Measurements from ENCODE around the gene MAPKAP1.

Gene MAPKAP1

GRCh38 chr9:125393426-125393825, 313.6 kb downstream of the MAPKAP1 start:
- no peak for DNase-seq (ENCODE audit: low spot score)
- Histone ChIP-seq H3K27ac (ENCODE audit: poor library complexity, severe bottlenecking) (no peak overlapping the region), H3K27me3 (ENCODE audit: insufficient read depth, poor library complexity, severe bottlenecking) (no peaks in the 10 kb centered on the region), H3K4me3 (ENCODE audit: severe bottlenecking) (no peak overlapping the region), H3K9me3 (ENCODE audit: severe bottlenecking) (no peaks in the 10 kb centered on the region), H3K4me1 (ENCODE audit: insufficient read depth, poor library complexity, severe bottlenecking) (no peaks in the 10 kb centered on the region), H3K36me3 (ENCODE audit: low read depth) (no peaks in the 10 kb centered on the region)
- TF ChIP-seq CTCF (IDR thresholded peaks at IDR 0.05; ENCODE audit: poor library complexity, severe bottlenecking), result no peak
- ATAC-seq (ENCODE audit: low read depth), result peak; percentile 76

- no peak for TF ChIP-seq CTCF (IDR thresholded peaks at IDR 0.05; ENCODE audit: poor library complexity, severe bottlenecking)
- Histone ChIP-seq H3K36me3 (ENCODE audit: low read depth) (no peaks in the 10 kb centered on the region), H3K4me3 (ENCODE audit: severe bottlenecking) (no peak overlapping the region), H3K27me3 (ENCODE audit: insufficient read depth, poor library complexity, severe bottlenecking) (no peaks in the 10 kb centered on the region), H3K27ac (ENCODE audit: poor library complexity, severe bottlenecking) (no peak overlapping the region), H3K4me1 (ENCODE audit: insufficient read depth, poor library complexity, severe bottlenecking) (no peaks in the 10 kb centered on the region), H3K9me3 (ENCODE audit: severe bottlenecking) (no peaks in the 10 kb centered on the region)
- DNase-seq (ENCODE audit: low spot score) (no peak), ATAC-seq (ENCODE audit: low read depth) (no peak)
Observed at GRCh38 chr9:125391704-125392103, 315.3 kb downstream of the MAPKAP1 start.

- Histone ChIP-seq H3K4me1 (ENCODE audit: insufficient read depth, poor library complexity, severe bottlenecking) (no peaks in the 10 kb centered on the region), H3K4me3 (ENCODE audit: severe bottlenecking) (no peak overlapping the region), H3K27me3 (ENCODE audit: insufficient read depth, poor library complexity, severe bottlenecking) (no peaks in the 10 kb centered on the region), H3K9me3 (ENCODE audit: severe bottlenecking) (no peaks in the 10 kb centered on the region), H3K36me3 (ENCODE audit: low read depth) (no peaks in the 10 kb centered on the region), H3K27ac (ENCODE audit: poor library complexity, severe bottlenecking) (no peak overlapping the region)
- no peak for TF ChIP-seq CTCF (IDR thresholded peaks at IDR 0.05; ENCODE audit: poor library complexity, severe bottlenecking)
- DNase-seq (ENCODE audit: low spot score), result no peak
- ATAC-seq (ENCODE audit: low read depth), result no peak
Observed at GRCh38 chr9:125388978-125389377, 318.0 kb downstream of the MAPKAP1 start.

- no peak for ATAC-seq (ENCODE audit: low read depth)
- TF ChIP-seq CTCF (IDR thresholded peaks at IDR 0.05; ENCODE audit: poor library complexity, severe bottlenecking), result no peak
Observed at GRCh38 chr9:125387861-125388524, 319.0 kb downstream of the MAPKAP1 start.

More at GRCh38 chr9:125387861-125388524, 319.0 kb downstream of the MAPKAP1 start:
- no peaks in the 10 kb centered on the region for H3K36me3 ChIP-seq (ENCODE audit: low read depth)
- DNase-seq (ENCODE audit: low spot score), result no peak
- no peak overlapping the region for H3K27ac ChIP-seq (ENCODE audit: poor library complexity, severe bottlenecking)
- H3K4me3 ChIP-seq (ENCODE audit: severe bottlenecking), result no peak overlapping the region
- H3K27me3 ChIP-seq (ENCODE audit: insufficient read depth, poor library complexity, severe bottlenecking), result no peaks in the 10 kb centered on the region
- H3K4me1 ChIP-seq (ENCODE audit: insufficient read depth, poor library complexity, severe bottlenecking), result no peaks in the 10 kb centered on the region
- H3K9me3 ChIP-seq (ENCODE audit: severe bottlenecking), result no peaks in the 10 kb centered on the region
